ENCODE results near the gene OXT.
"Not testable (repeated sequence)": the region's sequence is repeated elsewhere in the genome, so short reads cannot be mapped to it uniquely, and the experiment has no call there.

OXT gene

DNA sequence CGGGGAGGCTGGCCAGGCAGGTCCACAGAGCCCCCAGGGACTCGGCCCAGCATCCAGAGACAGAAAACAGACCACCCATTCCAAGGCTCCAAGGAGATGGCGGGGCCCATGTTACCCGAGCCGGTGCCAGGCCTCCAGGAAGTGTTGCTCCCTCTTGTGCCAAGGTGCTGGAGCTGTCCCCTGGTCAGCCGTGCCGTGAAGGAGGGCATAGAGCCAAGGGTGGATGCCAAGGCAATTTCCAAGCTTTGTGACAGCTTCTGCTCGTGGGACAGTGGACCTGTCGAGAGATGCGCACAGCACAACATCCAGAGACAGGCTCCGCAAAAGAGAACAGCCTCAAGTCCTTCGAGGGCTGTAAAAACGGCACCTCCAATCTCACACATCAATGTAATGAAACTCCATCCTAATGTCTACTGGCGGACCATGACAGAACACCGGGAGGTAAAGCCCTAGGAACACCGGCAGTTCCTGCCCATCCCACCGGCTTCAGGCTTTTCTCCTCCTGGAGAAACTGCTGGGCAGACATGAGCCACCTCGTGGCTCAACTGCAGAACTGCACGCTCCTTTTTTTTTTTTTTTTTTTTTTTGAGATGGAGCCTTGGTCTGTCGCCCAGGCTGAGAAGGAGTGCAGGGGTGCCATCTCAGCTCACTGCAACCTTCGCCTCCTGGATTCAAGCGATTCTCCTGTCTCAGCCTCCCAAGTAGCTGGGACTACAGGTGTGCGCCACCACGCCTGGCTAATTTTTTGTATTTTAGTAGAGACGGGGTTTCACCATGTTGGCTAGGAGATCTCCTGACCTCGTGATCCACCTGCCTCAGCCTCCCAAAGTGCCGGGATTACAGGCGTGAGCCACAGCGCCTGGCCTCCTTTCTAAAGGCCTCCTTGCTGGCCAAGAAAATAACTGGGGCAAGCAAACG lies 44.0 kb downstream of the OXT start:
- DNase-seq, result no peak

- no peak for DNase-seq
Measured at GRCh38 chr20:3116341-3116740, 44.9 kb downstream of the OXT start.

DNA sequence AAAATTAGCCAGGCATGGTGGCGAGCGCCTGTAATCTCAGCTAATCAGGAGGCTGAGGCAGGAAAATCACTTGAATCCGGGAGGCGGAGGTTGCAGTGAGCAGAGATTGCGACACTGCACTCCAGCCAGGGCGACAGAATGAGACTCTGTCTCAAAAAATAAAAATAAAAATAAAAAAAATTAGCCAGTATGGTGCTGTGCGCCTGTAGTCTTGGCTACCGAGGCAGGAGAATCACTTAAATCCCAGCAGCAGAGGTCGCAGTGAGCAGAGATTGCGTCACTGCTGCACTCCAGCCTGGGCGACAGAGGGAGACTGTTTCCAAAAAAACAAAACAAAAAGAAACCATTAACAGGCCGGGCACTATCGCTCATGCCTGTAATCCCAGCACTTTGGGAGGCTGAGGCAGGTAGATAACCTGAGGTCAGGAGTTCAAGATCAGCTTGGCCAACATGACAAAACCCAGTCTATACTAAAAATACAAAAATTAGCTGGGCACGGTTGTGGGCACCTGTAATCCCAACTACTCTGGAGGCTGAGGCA lies 46.5 kb downstream of the OXT start:
- not testable (repeated sequence) for DNase-seq

DNA sequence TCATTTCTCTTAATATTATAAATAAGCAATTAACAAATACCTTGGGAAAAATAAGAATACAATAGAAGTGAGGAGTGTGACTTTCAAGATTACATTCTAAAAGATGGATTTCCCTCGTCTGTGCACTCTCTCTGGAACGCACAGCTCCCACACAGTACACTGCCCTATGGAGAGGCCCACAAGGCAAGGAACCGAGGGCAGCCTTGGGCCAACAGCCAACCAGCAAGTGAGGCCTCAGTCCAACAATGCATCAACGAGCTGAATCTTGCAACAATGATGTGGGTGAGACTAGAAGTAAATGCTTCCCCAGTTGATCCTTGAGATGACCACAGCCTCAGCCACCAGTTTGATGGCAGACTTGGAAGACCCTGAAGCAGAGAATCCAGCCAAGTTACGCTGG lies 47.6 kb downstream of the OXT start:
- no peak for DNase-seq

- DNase-seq, result no peak
Measured at GRCh38 chr20:3121271-3121911, 50.0 kb downstream of the OXT start.
